Non-pigmented ciliary epithelial cell (primary cell): ENCODE measurements around the gene PAXIP1.
"Not testable (repeated sequence)": the region's sequence is repeated elsewhere in the genome, so short reads cannot be mapped to it uniquely, and the experiment has no call there.

ENCODE experiments used
- DNase-seq: peaks from one replicate; pipeline ENCODE4 v3.0.0-alpha.2; 2010; ENCODE audit warnings: low read depth

Gene PAXIP1

GRCh38 chr7:155003092-155003375 lies at the start of gene PAXIP1:
Gene PAXIP1 (minus strand): TSS chr7:155003124. CDS start chr7:155002929, 195 bp downstream.
- no peak for DNase-seq

GRCh38 chr7:155051355-155051754 lies 48.4 kb upstream of the PAXIP1 start:
- no peak for DNase-seq

GRCh38 chr7:155048006-155048405 lies 45.1 kb upstream of the PAXIP1 start:
- DNase-seq, result no peak

- DNase-seq, result no peak
These were observed 40.8 kb upstream of the PAXIP1 start for GRCh38 chr7:155043756-155044155.

GRCh38 chr7:155038335-155038734 lies 35.4 kb upstream of the PAXIP1 start:
- DNase-seq, result no peak

- DNase-seq, result not testable (repeated sequence)
These were observed 31.6 kb upstream of the PAXIP1 start for GRCh38 chr7:155034495-155034894.

- no peak for DNase-seq
These were observed 30.1 kb upstream of the PAXIP1 start for GRCh38 chr7:155032978-155033377.

- no peak for DNase-seq
These were observed 25.0 kb upstream of the PAXIP1 start for GRCh38 chr7:155027879-155028278.

GRCh38 chr7:155021699-155022145 lies 18.8 kb upstream of the PAXIP1 start:
- DNase-seq, result no peak

GRCh38 chr7:155020996-155021395 lies 18.1 kb upstream of the PAXIP1 start:
- no peak for DNase-seq

GRCh38 chr7:155017834-155018233 lies 14.9 kb upstream of the PAXIP1 start:
- DNase-seq, result no peak

GRCh38 chr7:155011086-155011485 lies 8.2 kb upstream of the PAXIP1 start:
- no peak for DNase-seq

- DNase-seq, result no peak
These were observed 6.7 kb upstream of the PAXIP1 start for GRCh38 chr7:155009570-155010157.

- no peak for DNase-seq
These were observed 5.0 kb upstream of the PAXIP1 start for GRCh38 chr7:155007947-155008346.

- DNase-seq, result peak; percentile 23
These were observed 671 bp upstream of the PAXIP1 start for GRCh38 chr7:155003376-155004214.

GRCh38 chr7:155002411-155003091 lies 373 bp downstream of the PAXIP1 start:
- DNase-seq, result no peak

- no peak for DNase-seq
These were observed 1.0 kb downstream of the PAXIP1 start for GRCh38 chr7:155001756-155002410.

- DNase-seq, result no peak
These were observed 2.1 kb downstream of the PAXIP1 start for GRCh38 chr7:155000795-155001194.

- no peak for DNase-seq
These were observed 4.4 kb downstream of the PAXIP1 start for GRCh38 chr7:154998481-154998880.

- no peak for DNase-seq
These were observed 5.0 kb downstream of the PAXIP1 start for GRCh38 chr7:154997840-154998370.

GRCh38 chr7:154996756-154997155 lies 6.2 kb downstream of the PAXIP1 start:
- DNase-seq, result no peak

- no peak for DNase-seq
These were observed 6.8 kb downstream of the PAXIP1 start for GRCh38 chr7:154996101-154996500.
